ENCODE measurements around the gene CPT1C. TPM values are rescaled to one million over a fixed set of nuclear protein-coding genes. Genes with fewer than 3 reads are reported as not detected.
A peak's percentile ranks its signal among the peaks of the same experiment; 100 is the strongest.

Gene CPT1C
- total RNA-seq, 1 donor from 2014 or later = 51.7 TPM

GRCh38 chr19:49741210-49741844, 50.4 kb downstream of the CPT1C start:
- Histone ChIP-seq H3K36me3 (no peaks in the 10 kb centered on the region), H3K9ac (no peak overlapping the region), H3K79me2 (ENCODE audit: low read depth) (no peaks in the 10 kb centered on the region), H3K27me3 (no peaks in the 10 kb centered on the region), H4K20me1 (ENCODE audit: low read depth) (no peaks in the 10 kb centered on the region), H3K27ac (no peak overlapping the region), H3K4me2 (no peak overlapping the region), H3K9me3 (ENCODE audit: low read depth) (no peaks in the 10 kb centered on the region), H3K4me1 (no peaks in the 10 kb centered on the region), H2AFZ (replicated peaks) (no peak overlapping the region), H3F3A (ENCODE audit: low read depth) (no peaks in the 10 kb centered on the region), H3K4me3 (no peak overlapping the region)
- H3K4me3 Mint-ChIP-seq = no peak overlapping the region
- H3K27ac Mint-ChIP-seq = peak overlapping the region; percentile 6
- no peaks in the 10 kb centered on the region for H3K36me3 Mint-ChIP-seq
- no peaks in the 10 kb centered on the region for H3K4me1 Mint-ChIP-seq
- DNase-seq (ENCODE audit: low spot score) = no peak
- TF ChIP-seq CTCF (IDR thresholded peaks at IDR 0.05) (no peak), EZH2 (IDR thresholded peaks at IDR 0.05) (no peak), EZH2phosphoT487 (IDR thresholded peaks at IDR 0.05) (no peak)
- H3K27me3 Mint-ChIP-seq (ENCODE audit: insufficient read depth, low read depth) = peaks cover 4% of the 10 kb centered on the region
- H3K9me3 Mint-ChIP-seq = peaks cover 7% of the 10 kb centered on the region

GRCh38 chr19:49744946-49745381, 54.0 kb downstream of the CPT1C start:
- peaks cover 12% of the 10 kb centered on the region for H3K9me3 Mint-ChIP-seq
- H3K4me2 ChIP-seq = no peak overlapping the region
- H3K4me1 Mint-ChIP-seq = no peaks in the 10 kb centered on the region
- H3K9ac ChIP-seq = no peak overlapping the region
- H3F3A ChIP-seq (ENCODE audit: low read depth) = no peaks in the 10 kb centered on the region
- no peaks in the 10 kb centered on the region for H3K36me3 Mint-ChIP-seq
- no peaks in the 10 kb centered on the region for H3K27me3 ChIP-seq
- no peaks in the 10 kb centered on the region for H3K79me2 ChIP-seq (ENCODE audit: low read depth)
- no peak for DNase-seq (ENCODE audit: low spot score)
- no peak overlapping the region for H3K27ac Mint-ChIP-seq
- no peak for TF ChIP-seq EZH2phosphoT487 (IDR thresholded peaks at IDR 0.05)
- no peak for TF ChIP-seq EZH2 (IDR thresholded peaks at IDR 0.05)
- TF ChIP-seq CTCF (IDR thresholded peaks at IDR 0.05) = no peak
- peak overlapping the region; percentile 8 for H3K4me3 Mint-ChIP-seq
- peaks cover 7% of the 10 kb centered on the region for H3K27me3 Mint-ChIP-seq (ENCODE audit: insufficient read depth, low read depth)
- no peaks in the 10 kb centered on the region for H4K20me1 ChIP-seq (ENCODE audit: low read depth)
- H3K4me1 ChIP-seq = no peaks in the 10 kb centered on the region
- H3K27ac ChIP-seq = no peak overlapping the region
- no peak overlapping the region for H3K4me3 ChIP-seq
- no peak overlapping the region for H2AFZ ChIP-seq (replicated peaks)
- H3K36me3 ChIP-seq = no peaks in the 10 kb centered on the region
- no peaks in the 10 kb centered on the region for H3K9me3 ChIP-seq (ENCODE audit: low read depth)

DNA sequence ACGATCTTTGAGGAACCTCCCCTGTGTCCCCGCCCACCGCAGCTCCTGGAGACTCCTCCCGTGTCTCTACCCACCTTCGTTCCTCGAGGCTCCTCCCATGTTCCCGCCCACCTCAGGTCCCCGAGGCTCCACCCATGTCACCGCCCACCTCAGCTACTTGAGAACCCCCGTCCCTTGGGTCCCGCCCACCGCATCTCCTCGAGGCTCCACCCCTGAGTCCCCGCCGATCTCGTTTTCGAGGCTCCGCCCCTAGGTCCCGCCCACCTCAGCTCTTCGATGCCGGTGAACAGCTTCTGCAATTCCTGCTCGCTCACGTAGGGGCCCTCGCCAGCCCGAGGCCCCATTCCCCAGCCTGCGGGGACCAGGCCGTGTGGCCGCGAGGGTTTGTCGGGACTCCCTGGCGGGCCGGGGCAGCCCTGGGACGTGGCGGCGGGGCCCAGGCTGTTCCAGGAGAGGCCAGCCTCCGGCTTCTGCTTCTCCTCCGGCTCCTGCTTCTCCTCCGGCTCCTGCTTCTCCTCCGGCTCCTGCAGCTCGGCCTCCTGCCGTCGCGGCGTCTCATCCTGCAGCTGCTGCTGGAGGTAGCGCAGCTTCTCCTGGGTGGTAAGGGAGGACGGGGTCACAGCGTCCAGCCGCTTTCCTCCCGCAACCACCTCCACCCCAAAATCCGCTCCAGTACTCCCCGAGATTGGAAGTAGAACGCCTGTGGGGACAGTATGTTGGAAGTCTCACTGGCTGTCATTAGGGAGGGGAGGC, 55.5 kb downstream of the CPT1C start:
- Histone ChIP-seq H3K27ac (no peak overlapping the region), H3K9me3 (ENCODE audit: low read depth) (no peaks in the 10 kb centered on the region), H3K4me2 (no peak overlapping the region), H3K4me1 (no peaks in the 10 kb centered on the region), H3F3A (ENCODE audit: low read depth) (no peaks in the 10 kb centered on the region), H2AFZ (replicated peaks) (peak overlapping the region; percentile 17), H3K36me3 (no peaks in the 10 kb centered on the region), H4K20me1 (ENCODE audit: low read depth) (no peaks in the 10 kb centered on the region), H3K4me3 (no peak overlapping the region), H3K79me2 (ENCODE audit: low read depth) (no peaks in the 10 kb centered on the region), H3K9ac (no peak overlapping the region), H3K27me3 (no peaks in the 10 kb centered on the region)
- H3K4me1 Mint-ChIP-seq = no peaks in the 10 kb centered on the region
- H3K9me3 Mint-ChIP-seq = peaks cover 12% of the 10 kb centered on the region
- no peak overlapping the region for H3K4me3 Mint-ChIP-seq
- no peaks in the 10 kb centered on the region for H3K36me3 Mint-ChIP-seq
- TF ChIP-seq EZH2phosphoT487 (IDR thresholded peaks at IDR 0.05) (no peak), CTCF (IDR thresholded peaks at IDR 0.05) (no peak), EZH2 (IDR thresholded peaks at IDR 0.05) (no peak)
- peaks cover 11% of the 10 kb centered on the region for H3K27me3 Mint-ChIP-seq (ENCODE audit: insufficient read depth, low read depth)
- no peak overlapping the region for H3K27ac Mint-ChIP-seq
- peak; percentile 61 for DNase-seq (ENCODE audit: low spot score)
